Esophagus squamous epithelium (tissue), 5 donors: ENCODE results near the gene PRKG1. TPM values are rescaled to one million over a fixed set of nuclear protein-coding genes. Genes with fewer than 3 reads are reported as not detected.

Experiments used
- DNase-seq: peaks from one replicate; lab custom pipeline; 2025; lab: John Stamatoyannopoulos, UW
- H3K27ac ChIP-seq, 4 donors: fragments of 200-600 bp; sonication (generic); one replicate each; pipeline ENCODE4 v1.5.1; 2016 to 2019; ENCODE audit warnings: mild to moderate bottlenecking in 1 of 4
- H3K27me3 ChIP-seq, 4 donors: fragments of 200-600 bp; sonication (generic); 1 replicate in 3 of 4; 2 replicates in 1 of 4; pipeline versions ENCODE4 v1.5.1 to v1.6.0; 2017 to 2021; ENCODE audit warnings: antibody characterized with exemption in 1 of 4
- H3K36me3 ChIP-seq, 3 donors: fragments of 200-600 bp; sonication (generic); one replicate each; pipeline ENCODE4 v1.5.1; 2016 to 2019
- H3K4me1 ChIP-seq, 3 donors: fragments of 200-600 bp; sonication (generic); one replicate each; pipeline ENCODE4 v1.5.1; 2017 to 2019
- H3K4me3 ChIP-seq, 4 donors: fragments of 200-600 bp; sonication (generic); 1 replicate in 3 of 4; 2 replicates in 1 of 4; pipeline ENCODE4 v1.5.1; 2016 to 2019; ENCODE audit warnings: mild to moderate bottlenecking in 2 of 4, moderate library complexity in 1 of 4
- H3K9me3 ChIP-seq, 3 donors: fragments of 200-600 bp; sonication (generic); one replicate each; pipeline ENCODE4 v1.5.1; 2016 to 2019
- POLR2A ChIP-seq, 4 donors: fragments of 450-650 bp; IDR thresholded peaks; one replicate each; pipeline ENCODE4 v1.6.1; 2017; ENCODE audit warnings: antibody characterized with exemption in 4 of 4, mild to moderate bottlenecking in 4 of 4, moderate library complexity in 3 of 4
- WGBS, 2 donors: methylation state at CpG; one replicate each; pipeline ENCODE4 v1.1.5; 2018; 5-methylcytosine and 5-hydroxymethylcytosine counted together
- intact Hi-C: fragments of 100-400 bp; cut with DNase I; formaldehyde crosslinking; loops from one replicate; pipeline ENCODE4 v1.15.0; 2022
- total RNA-seq, 4 donors: library from RNA; depleted of rRNA; stranded (reverse); fragments of >200 nt; gene quantifications; one replicate each; pipeline ENCODE4 v1.1.0, GENCODE V29; 2016
- TF ChIP-seq, protein P1 (sequence below), 6 experiments: fragments of 450-650 bp in 4 of 6; fragments of 200-600 bp in 2 of 6; sonication (generic) in 2 of 6; IDR thresholded peaks; one replicate each; pipeline ENCODE4 v1.5.1; 2016 to 2019; ENCODE audit warnings: antibody characterized with exemption in 6 of 6, mild to moderate bottlenecking in 4 of 6, moderate library complexity in 4 of 6
- donor health status: DM: yes; HTN: yes; CAD: no.

The PRKG1 gene
- total RNA-seq, 4 donors from 2014 or later = 2.0 to 10.9 (median 3.8) TPM

DNA sequence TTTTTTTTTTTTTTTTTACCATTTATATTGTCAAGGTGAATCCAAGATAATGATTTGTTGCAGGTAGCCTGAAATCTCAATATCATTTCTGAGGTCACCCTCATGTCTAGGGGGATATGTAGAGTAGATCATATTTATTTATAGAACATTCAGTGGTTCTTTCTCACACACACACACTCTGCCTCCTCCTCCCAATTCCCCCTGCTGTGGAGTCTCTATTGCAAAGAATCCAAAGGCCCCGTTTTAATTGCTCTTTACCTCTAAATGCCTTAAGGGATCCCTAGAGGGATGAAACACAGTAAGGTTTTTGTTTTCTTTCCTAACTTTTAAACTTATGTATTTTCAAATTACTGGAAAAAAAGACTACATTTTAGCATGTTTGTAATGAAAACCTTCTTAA, 170.0 kb downstream of the PRKG1 start:
- Histone ChIP-seq H3K4me1 (peaks cover 0 to 11% (median 0%) of the 10 kb centered on the region in 3 donors), H3K27me3 (no peaks in the 10 kb centered on the region), H3K4me3 (no peak overlapping the region), H3K9me3 (no peaks in the 10 kb centered on the region), H3K36me3 (no peaks in the 10 kb centered on the region), H3K27ac (no peak overlapping the region)
- TF ChIP-seq, protein P1, sequence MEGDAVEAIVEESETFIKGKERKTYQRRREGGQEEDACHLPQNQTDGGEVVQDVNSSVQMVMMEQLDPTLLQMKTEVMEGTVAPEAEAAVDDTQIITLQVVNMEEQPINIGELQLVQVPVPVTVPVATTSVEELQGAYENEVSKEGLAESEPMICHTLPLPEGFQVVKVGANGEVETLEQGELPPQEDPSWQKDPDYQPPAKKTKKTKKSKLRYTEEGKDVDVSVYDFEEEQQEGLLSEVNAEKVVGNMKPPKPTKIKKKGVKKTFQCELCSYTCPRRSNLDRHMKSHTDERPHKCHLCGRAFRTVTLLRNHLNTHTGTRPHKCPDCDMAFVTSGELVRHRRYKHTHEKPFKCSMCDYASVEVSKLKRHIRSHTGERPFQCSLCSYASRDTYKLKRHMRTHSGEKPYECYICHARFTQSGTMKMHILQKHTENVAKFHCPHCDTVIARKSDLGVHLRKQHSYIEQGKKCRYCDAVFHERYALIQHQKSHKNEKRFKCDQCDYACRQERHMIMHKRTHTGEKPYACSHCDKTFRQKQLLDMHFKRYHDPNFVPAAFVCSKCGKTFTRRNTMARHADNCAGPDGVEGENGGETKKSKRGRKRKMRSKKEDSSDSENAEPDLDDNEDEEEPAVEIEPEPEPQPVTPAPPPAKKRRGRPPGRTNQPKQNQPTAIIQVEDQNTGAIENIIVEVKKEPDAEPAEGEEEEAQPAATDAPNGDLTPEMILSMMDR (IDR thresholded peaks at IDR 0.05) = no peak
- TF ChIP-seq POLR2A (IDR thresholded peaks at IDR 0.05) = no peak
- intact Hi-C loops = no loop called here
- DNase-seq = no peak
- 33 to 39% methylated on average over 1 of the region's 1 CpG for WGBS, 2 donors

DNA sequence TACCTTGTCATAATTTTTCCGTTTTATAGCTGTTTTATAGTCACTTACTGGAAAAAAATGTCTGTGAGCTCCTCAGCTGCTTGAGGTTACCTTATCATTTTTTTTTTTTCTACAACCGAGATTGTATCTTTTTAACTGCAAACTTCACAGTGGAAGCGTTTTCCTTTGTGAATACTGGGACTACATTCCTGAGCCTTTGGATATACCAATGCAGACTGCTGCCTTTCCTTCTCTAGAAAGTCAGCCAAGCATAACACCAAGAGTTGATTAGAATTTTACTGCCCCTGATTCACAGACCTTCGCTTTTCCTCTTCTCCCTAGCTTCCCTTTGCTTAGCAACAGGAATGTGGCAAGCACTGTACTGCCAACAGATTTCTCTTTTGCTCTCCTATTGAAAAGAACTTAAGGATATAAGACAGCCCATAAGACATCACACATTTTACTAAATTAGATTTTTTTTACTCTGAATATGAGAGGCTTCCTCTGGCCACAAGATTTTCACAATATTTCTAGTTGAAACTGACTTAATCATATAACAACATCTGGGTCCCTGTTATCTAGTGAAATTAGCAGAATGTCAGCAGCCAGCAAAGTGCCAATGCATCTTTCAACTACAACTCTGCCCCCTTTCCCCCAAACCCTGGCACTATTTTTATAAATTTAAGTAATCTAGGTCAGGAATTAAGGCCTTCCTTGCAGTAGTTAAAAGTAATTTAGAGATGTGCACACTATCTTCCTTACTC, 170.6 kb downstream of the PRKG1 start:
- H3K9me3 ChIP-seq = no peaks in the 10 kb centered on the region
- no peak for DNase-seq
- intact Hi-C loops = no loop called here
- no peaks in the 10 kb centered on the region for H3K27me3 ChIP-seq
- peaks cover 0 to 11% (median 0%) of the 10 kb centered on the region in 3 donors for H3K4me1 ChIP-seq
- 22 to 41% methylated on average over 4 of the region's 4 CpGs for WGBS, 2 donors
- TF ChIP-seq, protein P1 (IDR thresholded peaks at IDR 0.05) = no peak
- no peak for TF ChIP-seq POLR2A (IDR thresholded peaks at IDR 0.05)
- no peak overlapping the region for H3K4me3 ChIP-seq
- no peaks in the 10 kb centered on the region for H3K36me3 ChIP-seq
- no peak overlapping the region for H3K27ac ChIP-seq

DNA sequence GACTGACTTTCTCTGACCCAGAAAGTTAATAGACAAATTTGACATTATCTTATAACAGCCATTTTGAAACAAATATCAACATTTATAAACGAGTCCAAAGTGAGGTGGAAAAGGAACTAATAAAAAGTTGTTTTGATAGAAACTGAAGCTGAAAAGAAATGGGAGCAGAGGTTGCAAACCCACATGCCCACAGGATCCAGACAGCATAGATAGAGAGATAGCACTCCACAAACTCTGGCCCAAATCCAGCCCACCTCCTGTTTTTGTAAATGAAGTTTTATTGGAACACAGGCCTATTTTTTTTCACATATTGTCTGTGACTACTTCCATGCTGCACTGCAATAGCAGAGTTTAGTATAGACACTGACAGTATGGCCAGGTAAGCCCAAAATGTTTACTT, 171.9 kb downstream of the PRKG1 start:
- no peaks in the 10 kb centered on the region for H3K27me3 ChIP-seq
- H3K9me3 ChIP-seq = no peaks in the 10 kb centered on the region
- intact Hi-C loops = no loop called here
- H3K4me1 ChIP-seq = peaks cover 0 to 11% (median 0%) of the 10 kb centered on the region in 3 donors
- no peaks in the 10 kb centered on the region for H3K36me3 ChIP-seq
- no peak for DNase-seq
- no peak overlapping the region for H3K27ac ChIP-seq
- 25 to 41% methylated on average over 1 of the region's 1 CpG for WGBS, 2 donors
- H3K4me3 ChIP-seq = no peak overlapping the region
- no peak for TF ChIP-seq POLR2A (IDR thresholded peaks at IDR 0.05)
- TF ChIP-seq, protein P1 (IDR thresholded peaks at IDR 0.05) = no peak

DNA sequence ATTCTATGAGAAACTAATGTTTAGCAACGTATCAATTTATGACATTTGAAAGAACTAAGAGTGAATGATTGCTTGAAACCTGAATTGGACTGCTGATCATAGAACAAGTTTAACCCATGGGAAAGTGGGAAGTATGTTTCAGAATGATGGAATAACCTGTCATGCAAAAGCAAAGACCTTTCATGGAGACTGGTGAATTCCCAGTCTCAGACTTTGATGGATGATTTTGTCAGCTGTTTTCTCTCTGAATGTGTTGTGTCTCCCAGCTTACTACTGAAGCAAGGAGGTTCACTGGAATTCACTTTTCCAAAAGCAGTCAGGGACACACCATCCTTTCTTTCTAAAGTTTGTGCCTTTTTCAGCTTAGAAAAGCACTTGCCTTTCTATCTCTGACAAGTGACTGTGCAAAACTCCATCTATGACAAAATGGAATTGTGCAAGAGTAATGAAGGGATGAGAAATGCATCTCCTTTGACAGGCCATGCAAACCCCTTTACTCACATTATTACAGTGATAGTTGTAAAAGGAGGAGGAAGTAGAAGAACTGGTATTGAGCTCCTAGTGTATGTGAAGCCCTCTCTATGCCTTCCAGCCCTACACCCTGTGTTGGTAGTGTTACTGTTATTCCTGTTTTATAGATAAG, 176.1 kb downstream of the PRKG1 start:
- Histone ChIP-seq H3K27me3 (no peaks in the 10 kb centered on the region), H3K27ac (no peak overlapping the region), H3K36me3 (no peaks in the 10 kb centered on the region), H3K9me3 (no peaks in the 10 kb centered on the region), H3K4me3 (no peak overlapping the region), H3K4me1 (no peaks in the 10 kb centered on the region)
- TF ChIP-seq POLR2A (IDR thresholded peaks at IDR 0.05) = no peak
- TF ChIP-seq, protein P1 (IDR thresholded peaks at IDR 0.05) = no peak
- no peak for DNase-seq
- intact Hi-C loops = no loop called here
- 53 to 58% methylated on average over 1 of the region's 1 CpG for WGBS, 2 donors

DNA sequence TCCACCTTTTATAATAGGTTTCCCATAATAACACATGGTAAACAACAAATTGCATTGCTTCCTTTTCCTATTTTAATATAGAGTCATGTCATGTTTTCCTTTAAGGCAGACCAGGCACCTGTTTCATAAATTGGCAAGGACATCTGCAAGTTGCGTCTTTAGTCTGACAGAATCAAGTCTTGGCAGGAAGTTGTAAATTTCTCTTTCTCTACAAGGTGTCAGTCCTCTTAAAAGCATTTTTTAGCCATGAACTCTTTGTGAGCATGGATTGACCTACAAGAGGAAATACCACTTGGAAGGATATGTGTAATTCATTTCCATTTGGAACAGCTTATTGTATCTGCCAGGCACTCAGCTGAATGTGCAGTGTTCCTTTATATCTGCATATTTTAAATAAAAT, 176.8 kb downstream of the PRKG1 start:
- Histone ChIP-seq H3K4me3 (no peak overlapping the region), H3K27me3 (no peaks in the 10 kb centered on the region), H3K36me3 (no peaks in the 10 kb centered on the region), H3K27ac (no peak overlapping the region), H3K9me3 (no peaks in the 10 kb centered on the region), H3K4me1 (no peaks in the 10 kb centered on the region)
- TF ChIP-seq POLR2A (IDR thresholded peaks at IDR 0.05) = no peak
- TF ChIP-seq, protein P1 (IDR thresholded peaks at IDR 0.05) = no peak
- intact Hi-C loops = no loop called here
- 19 to 36% methylated on average over 1 of the region's 1 CpG for WGBS, 2 donors
- DNase-seq = no peak
